CD14-positive monocyte (primary cell): ENCODE data around the gene CYP2W1. TPM values are rescaled to one million over a fixed set of nuclear protein-coding genes. Genes with fewer than 3 reads are reported as not detected.

Experiments used
- DNase-seq, 3 donors: peaks; one replicate each; pipeline ENCODE4 v3.0.0-alpha.2; 2011 to 2022
- H2AFZ ChIP-seq: 2 replicates; pipeline ENCODE4 v1.6.0; 2012; ENCODE audit warnings: mild to moderate bottlenecking, low read depth, low read length, inconsistent platforms; ENCODE audit not compliant: insufficient read depth, poor library complexity, severe bottlenecking
- H3K27ac ChIP-seq, 2 donors: 1 replicate in 1 of 2; 2 replicates in 1 of 2; pipeline ENCODE4 v1.5.1; 2012 to 2013; ENCODE audit warnings: low read length in 2 of 2, control low read depth in 1 of 2, inconsistent platforms in 1 of 2, low read depth in 1 of 2, mild to moderate bottlenecking in 1 of 2
- H3K27me3 ChIP-seq, 2 donors: one replicate each; pipeline versions ENCODE4 v1.6.0 to v1.6.1; 2011 to 2013; ENCODE audit warnings: low read length in 2 of 2; ENCODE audit not compliant: control insufficient read depth in 2 of 2, insufficient read depth in 2 of 2
- H3K36me3 ChIP-seq, 2 donors: replicated peaks in 1 of 2; 1 replicate in 1 of 2; 2 replicates in 1 of 2; pipeline versions ENCODE4 v1.5.1 to v1.6.1; 2012 to 2013; ENCODE audit warnings: low read length in 2 of 2, control low read depth in 1 of 2, inconsistent platforms in 1 of 2, mild to moderate bottlenecking in 1 of 2; ENCODE audit not compliant: insufficient read depth in 2 of 2, control insufficient read depth in 1 of 2
- H3K4me1 ChIP-seq, 2 donors: 1 replicate in 1 of 2; 2 replicates in 1 of 2; pipeline versions ENCODE4 v1.5.1 to v1.6.1; 2012 to 2013; ENCODE audit warnings: low read length in 2 of 2, control low read depth in 1 of 2, inconsistent platforms in 1 of 2, mild to moderate bottlenecking in 1 of 2, moderate library complexity in 1 of 2; ENCODE audit not compliant: insufficient read depth in 2 of 2, control insufficient read depth in 1 of 2
- H3K4me2 ChIP-seq: replicated peaks from 2 replicates; pipeline ENCODE3; 2012; ENCODE audit warnings: low read length, moderate library complexity, mild to moderate bottlenecking; ENCODE audit not compliant: poor library complexity, severe bottlenecking; ENCODE audit errors: extremely low read depth
- H3K4me3 ChIP-seq, 3 experiments: fragments of 200-600 bp in 1 of 3; sonication (generic) in 1 of 3; replicated peaks in 1 of 3; 1 replicate in 2 of 3; 2 replicates in 1 of 3; pipeline ENCODE4 v1.5.1; 2011 to 2013; ENCODE audit warnings: low read length in 3 of 3, mild to moderate bottlenecking in 3 of 3, control low read depth in 2 of 3, low read depth in 2 of 3, inconsistent platforms in 1 of 3, moderate library complexity in 1 of 3
- H3K79me2 ChIP-seq: 2 replicates; pipeline ENCODE4 v1.6.0; 2012; ENCODE audit warnings: mild to moderate bottlenecking, control low read depth, inconsistent platforms, low read length, moderate library complexity; ENCODE audit not compliant: insufficient read depth
- H3K9ac ChIP-seq: 2 replicates; pipeline ENCODE4 v1.6.0; 2017; ENCODE audit warnings: low read length, mild to moderate bottlenecking; ENCODE audit not compliant: insufficient read depth, poor library complexity, severe bottlenecking
- H3K9me3 ChIP-seq, 2 donors: replicated peaks in 1 of 2; 1 replicate in 1 of 2; 2 replicates in 1 of 2; pipeline versions ENCODE4 v1.5.1 to v1.6.1; 2012 to 2013; ENCODE audit warnings: low read length in 2 of 2, control low read depth in 1 of 2; ENCODE audit not compliant: control insufficient read depth in 1 of 2, insufficient read depth in 1 of 2
- H4K20me1 ChIP-seq: 2 replicates; pipeline ENCODE4 v1.6.0; 2012; ENCODE audit warnings: mild to moderate bottlenecking, low read length, control low read depth, moderate library complexity; ENCODE audit not compliant: insufficient read depth
- H3K27ac Mint-ChIP-seq, 7 donors: one replicate each; pipeline ENCODE4 v1.8.0; 2020; ENCODE audit warnings: mild to moderate bottlenecking in 7 of 7, mixed read lengths in 7 of 7, moderate library complexity in 6 of 7, inconsistent platforms in 2 of 7
- H3K27me3 Mint-ChIP-seq, 3 donors: one replicate each; pipeline ENCODE4 v1.8.0; 2021 to 2022; ENCODE audit warnings: low read depth in 3 of 3, mild to moderate bottlenecking in 3 of 3, mixed read lengths in 3 of 3, moderate library complexity in 3 of 3, inconsistent platforms in 1 of 3
- H3K36me3 Mint-ChIP-seq, 2 donors: one replicate each; pipeline ENCODE4 v1.8.0; 2020; ENCODE audit warnings: mixed read lengths in 2 of 2, inconsistent platforms in 1 of 2, mild to moderate bottlenecking in 1 of 2
- H3K4me1 Mint-ChIP-seq: one replicate; pipeline ENCODE4 v1.8.0; 2020; ENCODE audit warnings: mild to moderate bottlenecking, mixed read lengths
- H3K4me3 Mint-ChIP-seq, 2 donors: one replicate each; pipeline ENCODE4 v1.8.0; 2020; ENCODE audit warnings: mild to moderate bottlenecking in 2 of 2, mixed read lengths in 2 of 2, moderate library complexity in 1 of 2
- H3K9me3 Mint-ChIP-seq, 7 donors: one replicate each; pipeline ENCODE4 v1.8.0; 2020 to 2022; ENCODE audit warnings: mixed read lengths in 7 of 7, mild to moderate bottlenecking in 6 of 7, moderate library complexity in 6 of 7, inconsistent platforms in 2 of 7
- WGBS: methylation state at CpG from one replicate; pipeline ENCODE4 v1.1.5; 2013; ENCODE audit warnings: missing lambda C conversion rate; ENCODE audit not compliant: insufficient coverage; 5-methylcytosine and 5-hydroxymethylcytosine counted together
- intact Hi-C, 2 donors: fragments of 100-400 bp; cut with micrococcal nuclease; formaldehyde crosslinking; loops; one replicate each; pipeline versions ENCODE4 v1.15.0 to v1.15.1; 2023
- polyA plus RNA-seq, 3 donors: library from polyadenylated mRNA; depleted of rRNA in 1 of 3; unstranded in 2 of 3; stranded (reverse) in 1 of 3; fragments of 300-500 nt in 2 of 3; fragments of >200 nt in 1 of 3; fragmentation: Illumina TruSeq in 2 of 3; gene quantifications; 1 replicate in 2 of 3; 2 replicates in 1 of 3; pipeline ENCODE4 v1.2.3, GENCODE V29; 2012 to 2021
- TF ChIP-seq, protein P1 (sequence below): fragments of 200-600 bp; IDR thresholded peaks from one replicate; pipeline ENCODE4 v1.8.0; 2022; ENCODE audit warnings: antibody characterized with exemption, mild to moderate bottlenecking

Gene CYP2W1
- polyA plus RNA-seq, 3 donors: not detected

DNA sequence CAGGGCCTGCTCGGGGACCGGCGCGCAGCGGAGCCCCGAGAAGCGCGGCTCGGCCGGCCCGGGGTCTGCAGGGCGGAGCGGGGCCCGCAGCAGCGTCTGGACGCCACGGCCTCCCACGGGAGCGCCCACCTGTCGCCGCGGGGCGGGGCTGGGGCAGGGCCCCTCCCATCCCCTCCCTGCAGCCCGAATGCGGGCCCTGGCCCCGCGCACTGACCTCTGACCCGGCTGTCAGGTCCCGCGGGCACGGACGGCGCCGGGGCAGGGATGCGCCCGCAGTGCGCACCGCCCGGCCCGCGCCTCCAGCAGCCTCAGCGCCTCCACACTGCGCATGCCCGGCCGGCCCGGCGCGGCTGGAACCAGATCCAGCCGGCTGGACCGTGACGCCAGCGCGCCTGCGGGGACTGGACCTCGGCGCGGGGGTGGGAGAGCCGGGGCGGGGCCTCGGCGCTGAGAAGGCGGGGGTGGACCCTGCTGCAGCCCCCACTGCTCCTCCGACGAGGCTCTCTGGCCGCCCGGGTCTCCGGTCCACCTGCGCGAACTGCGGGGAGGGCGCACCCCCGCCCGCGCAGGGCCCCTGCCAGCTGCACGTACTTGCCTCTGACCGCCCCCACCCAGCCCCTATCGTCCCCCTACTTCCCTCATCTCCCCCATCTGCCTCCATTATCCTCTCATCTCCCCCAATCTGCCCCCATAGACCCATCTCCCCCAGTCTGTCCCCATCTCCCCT, 45.2 kb downstream of the CYP2W1 start:
- intact Hi-C loops: loop anchor here in 1 of 2 donors (2.0 kb wide), 1 partner anchor 17 kb away; the partner anchor contains the start of gene GPR146
- H3K4me1 Mint-ChIP-seq: peaks cover 44% of the 10 kb centered on the region
- Histone ChIP-seq H3K4me1 (peaks cover 49 to 68% of the 10 kb centered on the region in 2 donors), H2AFZ (peak overlapping the region; percentile 74), H4K20me1 (peaks cover 36% of the 10 kb centered on the region), H3K9ac (peak overlapping the region; percentile 78), H3K9me3 (peaks cover 0 to under 1% of the 10 kb centered on the region in 2 donors), H3K27ac (peak overlapping the region; percentile 77 to 89), H3K4me2 (peak overlapping the region; percentile 88), H3K4me3 (peak overlapping the region; percentile 28 to 72 (median 41)), H3K79me2 (peaks cover 32% of the 10 kb centered on the region), H3K36me3 (peaks cover 9 to 14% of the 10 kb centered on the region in 2 donors), H3K27me3 (no peaks in the 10 kb centered on the region)
- H3K27ac Mint-ChIP-seq: peak overlapping the region in 6 of 7 donors; percentile 86 to 94 (median 93)
- peak; percentile 81 to 83 (median 81) for DNase-seq
- H3K27me3 Mint-ChIP-seq: peaks cover 0 to 8% (median 5%) of the 10 kb centered on the region in 3 donors
- TF ChIP-seq, protein P1, sequence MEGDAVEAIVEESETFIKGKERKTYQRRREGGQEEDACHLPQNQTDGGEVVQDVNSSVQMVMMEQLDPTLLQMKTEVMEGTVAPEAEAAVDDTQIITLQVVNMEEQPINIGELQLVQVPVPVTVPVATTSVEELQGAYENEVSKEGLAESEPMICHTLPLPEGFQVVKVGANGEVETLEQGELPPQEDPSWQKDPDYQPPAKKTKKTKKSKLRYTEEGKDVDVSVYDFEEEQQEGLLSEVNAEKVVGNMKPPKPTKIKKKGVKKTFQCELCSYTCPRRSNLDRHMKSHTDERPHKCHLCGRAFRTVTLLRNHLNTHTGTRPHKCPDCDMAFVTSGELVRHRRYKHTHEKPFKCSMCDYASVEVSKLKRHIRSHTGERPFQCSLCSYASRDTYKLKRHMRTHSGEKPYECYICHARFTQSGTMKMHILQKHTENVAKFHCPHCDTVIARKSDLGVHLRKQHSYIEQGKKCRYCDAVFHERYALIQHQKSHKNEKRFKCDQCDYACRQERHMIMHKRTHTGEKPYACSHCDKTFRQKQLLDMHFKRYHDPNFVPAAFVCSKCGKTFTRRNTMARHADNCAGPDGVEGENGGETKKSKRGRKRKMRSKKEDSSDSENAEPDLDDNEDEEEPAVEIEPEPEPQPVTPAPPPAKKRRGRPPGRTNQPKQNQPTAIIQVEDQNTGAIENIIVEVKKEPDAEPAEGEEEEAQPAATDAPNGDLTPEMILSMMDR: no peak
- peak overlapping the region; percentile 48 to 83 for H3K4me3 Mint-ChIP-seq
- WGBS: under 1% methylated on average over 66 of the region's 77 CpGs
- H3K36me3 Mint-ChIP-seq: peaks cover 13 to 25% of the 10 kb centered on the region in 2 donors
- H3K9me3 Mint-ChIP-seq: peaks cover under 1 to 6% (median 2%) of the 10 kb centered on the region in 7 donors

DNA sequence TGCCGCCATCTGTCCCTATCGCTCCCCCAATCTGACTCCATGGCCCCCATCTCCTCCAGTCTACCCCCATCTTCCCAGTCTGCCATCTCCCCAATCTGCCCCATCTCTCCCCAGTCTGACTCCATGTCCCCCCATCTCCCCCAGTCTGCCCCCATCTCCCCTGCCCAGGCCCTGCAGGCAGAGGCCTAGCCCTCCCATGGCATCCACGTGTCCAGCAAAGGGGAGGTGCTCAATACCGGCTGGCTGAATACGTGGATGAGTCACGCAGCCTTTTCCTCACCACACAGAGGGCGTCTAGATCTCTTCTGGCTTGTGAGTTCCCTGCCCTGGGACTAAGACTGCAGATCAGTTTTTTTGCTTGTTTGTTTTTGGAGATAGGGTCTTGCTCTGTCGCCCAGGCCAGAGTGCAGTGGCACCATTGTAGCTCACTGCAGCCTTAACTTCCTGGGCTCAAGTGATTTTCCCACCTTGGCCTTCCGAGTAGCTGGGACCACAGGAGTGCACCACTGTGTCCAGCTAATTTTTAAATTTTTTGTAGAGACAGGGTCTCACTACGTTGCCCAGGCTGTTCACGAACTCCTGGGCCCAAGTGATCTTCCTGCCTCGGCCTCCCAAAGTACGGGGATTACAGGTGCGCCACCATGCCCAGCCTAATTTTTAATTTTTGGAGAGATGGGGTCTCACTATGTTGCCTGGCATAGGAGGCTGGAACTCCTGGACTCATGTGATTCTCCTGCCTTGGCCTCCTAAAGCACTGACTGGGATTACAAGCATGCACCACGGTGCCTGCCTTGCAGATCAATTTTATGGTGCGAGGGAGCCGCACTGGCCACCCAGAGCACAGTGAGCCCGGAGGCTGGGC, 46.0 kb downstream of the CYP2W1 start:
- 53% methylated on average over 16 of the region's 18 CpGs for WGBS
- Mint-ChIP-seq H3K4me1 (peaks cover 44% of the 10 kb centered on the region), H3K27ac (peak overlapping the region; percentile 86 to 94 (median 93))

More for the DNA sequence above, 46.0 kb downstream of the CYP2W1 start:
- H3K27me3 ChIP-seq: no peaks in the 10 kb centered on the region
- intact Hi-C loops: loop anchor here (1.0 to 2.0 kb wide), 2 partner anchors 15 to 16 kb away; partner anchors contain the start of gene GPR146 (in 2 of the 2)
- peak overlapping the region; percentile 28 to 72 (median 38) for H3K4me3 ChIP-seq
- H3K4me2 ChIP-seq: peak overlapping the region; percentile 88
- TF ChIP-seq, protein P1: no peak
- peaks cover 25% of the 10 kb centered on the region for H3K79me2 ChIP-seq
- peak; percentile 87 to 91 (median 90) for DNase-seq
- peaks cover 28% of the 10 kb centered on the region for H4K20me1 ChIP-seq
- H3K9me3 ChIP-seq: no peaks in the 10 kb centered on the region
- H3K4me3 Mint-ChIP-seq: peak overlapping the region; percentile 48 to 57
- H3K9me3 Mint-ChIP-seq: no peaks in the 10 kb centered on the region
- peak overlapping the region; percentile 77 to 89 for H3K27ac ChIP-seq
- peaks cover 13 to 22% of the 10 kb centered on the region in 2 donors for H3K36me3 Mint-ChIP-seq
- peak overlapping the region; percentile 74 for H2AFZ ChIP-seq
- H3K4me1 ChIP-seq: peaks cover 47 to 65% of the 10 kb centered on the region in 2 donors
- H3K9ac ChIP-seq: peak overlapping the region; percentile 78
- H3K36me3 ChIP-seq: peaks cover 9 to 14% of the 10 kb centered on the region in 2 donors
- H3K27me3 Mint-ChIP-seq: peaks cover 0 to 8% (median 4%) of the 10 kb centered on the region in 3 donors
